ENCODE measurements around the gene HNMT. TPM values are rescaled to one million over a fixed set of nuclear protein-coding genes. Genes with fewer than 3 reads are reported as not detected.

Gene HNMT
- total and polyA plus RNA-seq, 2 of the 13 experiments (the other 11 are each of a cell fraction or from before 2014, with no cell fraction given), result 279 to 309 TPM

DNA sequence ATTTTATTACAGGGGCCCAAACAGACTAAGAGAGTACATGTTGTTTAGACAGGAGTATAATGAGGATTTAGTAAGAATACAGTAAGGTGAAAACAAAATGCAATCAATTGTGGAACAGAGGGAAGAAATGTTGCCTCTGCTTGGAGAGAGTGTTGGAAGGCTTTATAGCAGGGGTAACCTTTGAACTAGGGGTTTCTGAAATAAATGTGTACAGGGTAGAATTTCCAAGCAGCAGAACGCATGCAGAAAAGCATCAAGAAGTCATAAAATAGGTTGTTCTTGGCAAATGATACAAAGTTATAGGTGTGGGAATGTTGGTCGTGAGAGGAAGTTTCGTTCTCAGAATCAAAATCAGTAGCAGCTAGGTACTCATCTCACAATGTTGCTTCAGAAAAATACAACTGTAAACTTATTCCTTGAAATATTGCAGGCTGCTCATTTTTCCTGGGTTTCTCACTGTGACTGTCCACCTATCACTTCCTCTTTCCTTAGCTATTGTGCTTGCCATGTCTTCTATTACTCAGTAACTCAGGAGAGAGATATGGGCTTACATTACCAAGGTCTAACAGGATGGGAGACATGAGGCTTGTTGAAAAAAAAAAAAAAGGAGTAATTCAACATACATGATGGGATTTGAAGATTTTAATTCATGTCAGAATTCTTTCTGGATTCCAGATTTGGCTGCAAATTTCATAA lies 17.1 kb upstream of the HNMT start (continued):
- TF ChIP-seq HNF4G (IDR thresholded peaks at IDR 0.05; ENCODE audit: borderline replicate concordance, low read depth, low read length) (0 out of 2 replicates have a peak, but pooled peaks have one; percentile 4), HNF4G (CRISPR knock-in tag; IDR thresholded peaks at IDR 0.05; ENCODE audit: borderline replicate concordance, low read depth) (no peak), ZSCAN20 (CRISPR knock-in tag; IDR thresholded peaks at IDR 0.05; ENCODE audit: borderline replicate concordance) (no peak), MBD4 (IDR thresholded peaks at IDR 0.05; ENCODE audit: borderline replicate concordance, low read length) (0 out of 2 replicates have a peak, but pooled peaks have one; percentile 42), ZBTB14 (CRISPR knock-in tag; IDR thresholded peaks at IDR 0.05) (no peak)
- TF ChIP-seq, protein P1, sequence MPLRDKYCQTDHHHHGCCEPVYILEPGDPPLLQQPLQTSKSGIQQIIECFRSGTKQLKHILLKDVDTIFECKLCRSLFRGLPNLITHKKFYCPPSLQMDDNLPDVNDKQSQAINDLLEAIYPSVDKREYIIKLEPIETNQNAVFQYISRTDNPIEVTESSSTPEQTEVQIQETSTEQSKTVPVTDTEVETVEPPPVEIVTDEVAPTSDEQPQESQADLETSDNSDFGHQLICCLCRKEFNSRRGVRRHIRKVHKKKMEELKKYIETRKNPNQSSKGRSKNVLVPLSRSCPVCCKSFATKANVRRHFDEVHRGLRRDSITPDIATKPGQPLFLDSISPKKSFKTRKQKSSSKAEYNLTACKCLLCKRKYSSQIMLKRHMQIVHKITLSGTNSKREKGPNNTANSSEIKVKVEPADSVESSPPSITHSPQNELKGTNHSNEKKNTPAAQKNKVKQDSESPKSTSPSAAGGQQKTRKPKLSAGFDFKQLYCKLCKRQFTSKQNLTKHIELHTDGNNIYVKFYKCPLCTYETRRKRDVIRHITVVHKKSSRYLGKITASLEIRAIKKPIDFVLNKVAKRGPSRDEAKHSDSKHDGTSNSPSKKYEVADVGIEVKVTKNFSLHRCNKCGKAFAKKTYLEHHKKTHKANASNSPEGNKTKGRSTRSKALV (CRISPR knock-in tag; IDR thresholded peaks at IDR 0.05), result no peak

- H3K9me3 ChIP-seq (ENCODE audit: low read length), result no peaks in the 10 kb centered on the region
- no peak overlapping the region for H3K9ac ChIP-seq (ENCODE audit: insufficient read depth, low read depth, low read length)
- peak overlapping the region; percentile 11 for H3K27ac ChIP-seq (ENCODE audit: extremely low read length, insufficient read depth, low read length)
- H3K4me1 ChIP-seq (ENCODE audit: insufficient read depth, low read length), result peaks cover 66% of the 10 kb centered on the region
- no TSS peak for BruUV-seq (replicated peaks)
- WGBS (ENCODE audit: low lambda C conversion rate), result 83% methylated on average over 4 of the region's 4 CpGs
- peak; percentile 79 for DNase-seq (ENCODE audit: low spot score)
- CTCF ChIA-PET (ENCODE audit: low intra/inter-chr PET ratio, low total read pairs), result interaction anchor here (1.2 to 2.1 kb wide), 3 partner anchors 28 to 142 kb away, joined by 3 to 8 read pairs (median 3); no protein-coding TSS in a partner anchor
- no peaks in the 10 kb centered on the region for H3K27me3 ChIP-seq (ENCODE audit: control insufficient read depth in 1 of 2, insufficient read depth in 2 of 2, low read length in 2 of 2)
- H3K4me2 ChIP-seq (ENCODE audit: low read depth, low read length), result no peak overlapping the region
- no peaks in the 10 kb centered on the region for H4K20me1 ChIP-seq (ENCODE audit: insufficient read depth, low read length)
- no peak for ATAC-seq
- in situ Hi-C loops (cut with HindIII; ENCODE audit: extremely low pct_ligation_motif_present, low pct_unique_long_range_greater_than_20kb), result no loop called here
- FAIRE-seq, result peak; percentile 40
- no peaks in the 10 kb centered on the region for H3K36me3 ChIP-seq (replicated peaks in 1 of 2; ENCODE audit: control insufficient read depth in 1 of 2, insufficient read depth in 2 of 2, low read length in 2 of 2)
- H2AFZ ChIP-seq (ENCODE audit: low read length), result no peak overlapping the region
- no peak overlapping the region for H3K4me3 ChIP-seq (replicated peaks in 1 of 3; ENCODE audit: insufficient read depth in 1 of 3, low read depth in 2 of 3, low read length in 3 of 3)
- intact Hi-C loops (cut with micrococcal nuclease; ENCODE audit: unreplicated experiment), result loop anchor here (1.0 kb wide), 2 partner anchors 38 to 839 kb away; no protein-coding TSS in a partner anchor
- POLR2A ChIA-PET, result interaction anchor here (0.6 to 19.0 kb wide), 3 partner anchors 18 to 163 kb away, joined by 3 to 733 read pairs (median 3); partner anchors contain the start of gene HNMT
- no peaks in the 10 kb centered on the region for H3K79me2 ChIP-seq (ENCODE audit: insufficient read depth, low read length)
- TF ChIP-seq, protein P2, sequence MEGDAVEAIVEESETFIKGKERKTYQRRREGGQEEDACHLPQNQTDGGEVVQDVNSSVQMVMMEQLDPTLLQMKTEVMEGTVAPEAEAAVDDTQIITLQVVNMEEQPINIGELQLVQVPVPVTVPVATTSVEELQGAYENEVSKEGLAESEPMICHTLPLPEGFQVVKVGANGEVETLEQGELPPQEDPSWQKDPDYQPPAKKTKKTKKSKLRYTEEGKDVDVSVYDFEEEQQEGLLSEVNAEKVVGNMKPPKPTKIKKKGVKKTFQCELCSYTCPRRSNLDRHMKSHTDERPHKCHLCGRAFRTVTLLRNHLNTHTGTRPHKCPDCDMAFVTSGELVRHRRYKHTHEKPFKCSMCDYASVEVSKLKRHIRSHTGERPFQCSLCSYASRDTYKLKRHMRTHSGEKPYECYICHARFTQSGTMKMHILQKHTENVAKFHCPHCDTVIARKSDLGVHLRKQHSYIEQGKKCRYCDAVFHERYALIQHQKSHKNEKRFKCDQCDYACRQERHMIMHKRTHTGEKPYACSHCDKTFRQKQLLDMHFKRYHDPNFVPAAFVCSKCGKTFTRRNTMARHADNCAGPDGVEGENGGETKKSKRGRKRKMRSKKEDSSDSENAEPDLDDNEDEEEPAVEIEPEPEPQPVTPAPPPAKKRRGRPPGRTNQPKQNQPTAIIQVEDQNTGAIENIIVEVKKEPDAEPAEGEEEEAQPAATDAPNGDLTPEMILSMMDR (CRISPR knock-in tag; IDR thresholded peaks at IDR 0.05), result peak; percentile 65
- TF ChIP-seq, protein P3, sequence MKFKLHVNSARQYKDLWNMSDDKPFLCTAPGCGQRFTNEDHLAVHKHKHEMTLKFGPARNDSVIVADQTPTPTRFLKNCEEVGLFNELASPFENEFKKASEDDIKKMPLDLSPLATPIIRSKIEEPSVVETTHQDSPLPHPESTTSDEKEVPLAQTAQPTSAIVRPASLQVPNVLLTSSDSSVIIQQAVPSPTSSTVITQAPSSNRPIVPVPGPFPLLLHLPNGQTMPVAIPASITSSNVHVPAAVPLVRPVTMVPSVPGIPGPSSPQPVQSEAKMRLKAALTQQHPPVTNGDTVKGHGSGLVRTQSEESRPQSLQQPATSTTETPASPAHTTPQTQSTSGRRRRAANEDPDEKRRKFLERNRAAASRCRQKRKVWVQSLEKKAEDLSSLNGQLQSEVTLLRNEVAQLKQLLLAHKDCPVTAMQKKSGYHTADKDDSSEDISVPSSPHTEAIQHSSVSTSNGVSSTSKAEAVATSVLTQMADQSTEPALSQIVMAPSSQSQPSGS (CRISPR knock-in tag; IDR thresholded peaks at IDR 0.05), result 0 out of 2 replicates have a peak, but pooled peaks have one; percentile 25
- TF ChIP-seq, protein P4, sequence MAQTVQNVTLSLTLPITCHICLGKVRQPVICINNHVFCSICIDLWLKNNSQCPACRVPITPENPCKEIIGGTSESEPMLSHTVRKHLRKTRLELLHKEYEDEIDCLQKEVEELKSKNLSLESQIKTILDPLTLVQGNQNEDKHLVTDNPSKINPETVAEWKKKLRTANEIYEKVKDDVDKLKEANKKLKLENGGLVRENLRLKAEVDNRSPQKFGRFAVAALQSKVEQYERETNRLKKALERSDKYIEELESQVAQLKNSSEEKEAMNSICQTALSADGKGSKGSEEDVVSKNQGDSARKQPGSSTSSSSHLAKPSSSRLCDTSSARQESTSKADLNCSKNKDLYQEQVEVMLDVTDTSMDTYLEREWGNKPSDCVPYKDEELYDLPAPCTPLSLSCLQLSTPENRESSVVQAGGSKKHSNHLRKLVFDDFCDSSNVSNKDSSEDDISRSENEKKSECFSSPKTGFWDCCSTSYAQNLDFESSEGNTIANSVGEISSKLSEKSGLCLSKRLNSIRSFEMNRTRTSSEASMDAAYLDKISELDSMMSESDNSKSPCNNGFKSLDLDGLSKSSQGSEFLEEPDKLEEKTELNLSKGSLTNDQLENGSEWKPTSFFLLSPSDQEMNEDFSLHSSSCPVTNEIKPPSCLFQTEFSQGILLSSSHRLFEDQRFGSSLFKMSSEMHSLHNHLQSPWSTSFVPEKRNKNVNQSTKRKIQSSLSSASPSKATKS (CRISPR knock-in tag; IDR thresholded peaks at IDR 0.05), result no peak
Measured at GRCh38 chr2:137947728-137948336, 16.4 kb upstream of the HNMT start.

Measured in HepG2 (cell line).